A673 (cell line): ENCODE data around the gene IQGAP2. TPM values are rescaled to one million over a fixed set of nuclear protein-coding genes. Genes with fewer than 3 reads are reported as not detected.

Source experiments
- BruUV-seq: library from RNA; stranded (reverse); fragments of 400-500 nt; replicated peaks from 2 replicates; lab custom pipeline; 2021; lab: Mats Ljungman, UMichigan
- CTCF ChIA-PET: fragments of 300-600 bp; sonication (Branson Sonifier 250); formaldehyde crosslinking; loops from one replicate; lab custom pipeline; 2022; ENCODE audit warnings: antibody characterized with exemption; lab: Charles Lee
- POLR2A ChIA-PET: fragments of 300-600 bp; sonication (Branson Sonifier 250); formaldehyde crosslinking; loops from one replicate; lab custom pipeline; 2022; ENCODE audit warnings: antibody characterized with exemption; ENCODE audit not compliant: low non-redundant PET; lab: Charles Lee
- DNase-seq: peaks from one replicate; pipeline ENCODE4 v3.0.0-alpha.2; 2015; ENCODE audit warnings: low spot score
- H3K27ac ChIP-seq: fragments of 200-600 bp; sonication (generic); 2 replicates; pipeline ENCODE4 v1.5.1; 2016; ENCODE audit warnings: mixed run types, low read depth, mild to moderate bottlenecking, mixed read lengths, antibody characterized with exemption, low read length; ENCODE audit not compliant: poor library complexity, severe bottlenecking
- H3K27me3 ChIP-seq: fragments of 200-600 bp; sonication (generic); replicated peaks from 2 replicates; pipeline ENCODE4 v1.6.1; 2017; ENCODE audit warnings: mixed run types, low read depth, mild to moderate bottlenecking, mixed read lengths, antibody characterized with exemption, low read length; ENCODE audit not compliant: insufficient read depth, poor library complexity
- H3K36me3 ChIP-seq: fragments of 200-600 bp; sonication (generic); 2 replicates; pipeline ENCODE4 v1.6.1; 2016; ENCODE audit warnings: mixed run types, mild to moderate bottlenecking, mixed read lengths, antibody characterized with exemption, low read length; ENCODE audit not compliant: insufficient read depth, poor library complexity, severe bottlenecking
- H3K4me1 ChIP-seq: fragments of 200-600 bp; sonication (generic); 2 replicates; pipeline ENCODE4 v1.6.1; 2017; ENCODE audit warnings: mixed run types, mild to moderate bottlenecking, mixed read lengths, antibody characterized with exemption, low read length; ENCODE audit not compliant: insufficient read depth, poor library complexity, severe bottlenecking
- H3K4me3 ChIP-seq: fragments of 200-600 bp; sonication (generic); 2 replicates; pipeline ENCODE4 v1.5.1; 2016; ENCODE audit warnings: low read depth, mixed run types, mild to moderate bottlenecking, mixed read lengths, low read length; ENCODE audit not compliant: poor library complexity, severe bottlenecking
- H3K9me3 ChIP-seq: fragments of 200-600 bp; sonication (generic); 2 replicates; pipeline ENCODE4 v1.6.1; 2016; ENCODE audit warnings: mixed run types, low read depth, mild to moderate bottlenecking, mixed read lengths, antibody characterized with exemption, low read length; ENCODE audit not compliant: poor library complexity, severe bottlenecking
- EZH2 ChIP-seq: fragments of 200-600 bp; sonication (generic); IDR thresholded peaks from 2 replicates; pipeline ENCODE4 v1.6.1; 2017; ENCODE audit warnings: borderline replicate concordance, low read depth, mild to moderate bottlenecking, mixed read lengths, antibody characterized with exemption, low read length; ENCODE audit not compliant: poor library complexity, severe bottlenecking
- intact Hi-C: fragments of 100-400 bp; cut with micrococcal nuclease; formaldehyde crosslinking; loops from one replicate; pipeline ENCODE4 v1.10.0; 2022; ENCODE audit not compliant: unreplicated experiment
- total RNA-seq: library from RNA; stranded (reverse); gene quantifications from 2 replicates; pipeline ENCODE4 v1.2.3, GENCODE V29; 2021
- TF ChIP-seq, protein P1 (sequence below): fragments of 300-800, 200-600 bp; sonication (generic); conservative IDR thresholded peaks from 2 replicates; pipeline ENCODE4 v1.5.1; 2017; ENCODE audit warnings: low read depth, mild to moderate bottlenecking, antibody characterized with exemption, low read length, moderate library complexity, mixed read lengths

The IQGAP2 gene
- total RNA-seq, 1 experiment from 2014 or later = 26.8 TPM

DNA sequence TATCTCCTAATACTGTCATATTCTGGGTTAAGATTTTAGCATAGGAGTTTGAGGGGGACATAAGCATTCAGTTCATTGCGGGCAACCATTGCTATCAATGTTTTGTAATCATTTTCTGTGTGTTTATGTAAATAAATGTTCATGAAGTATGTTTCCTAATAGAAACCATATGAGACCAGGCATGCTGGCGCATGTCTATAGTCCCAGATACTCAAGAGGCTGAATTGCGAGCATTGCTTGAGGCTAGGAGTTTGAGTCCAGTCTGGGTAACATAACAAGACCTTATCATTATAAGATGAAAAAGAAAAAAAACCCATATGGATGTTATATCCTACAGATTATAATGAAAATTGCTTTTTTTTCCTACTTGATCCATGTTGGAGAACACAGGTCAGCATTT, 129.0 kb downstream of the IQGAP2 start:
- H3K4me1 ChIP-seq = peaks cover 9% of the 10 kb centered on the region
- H3K27ac ChIP-seq = no peak overlapping the region
- H3K27me3 ChIP-seq = no peaks in the 10 kb centered on the region
- no peaks in the 10 kb centered on the region for H3K9me3 ChIP-seq
- POLR2A ChIA-PET = no interaction called here
- intact Hi-C loops = no loop called here
- H3K36me3 ChIP-seq = no peaks in the 10 kb centered on the region
- no peak for TF ChIP-seq EZH2
- TF ChIP-seq, protein P1, sequence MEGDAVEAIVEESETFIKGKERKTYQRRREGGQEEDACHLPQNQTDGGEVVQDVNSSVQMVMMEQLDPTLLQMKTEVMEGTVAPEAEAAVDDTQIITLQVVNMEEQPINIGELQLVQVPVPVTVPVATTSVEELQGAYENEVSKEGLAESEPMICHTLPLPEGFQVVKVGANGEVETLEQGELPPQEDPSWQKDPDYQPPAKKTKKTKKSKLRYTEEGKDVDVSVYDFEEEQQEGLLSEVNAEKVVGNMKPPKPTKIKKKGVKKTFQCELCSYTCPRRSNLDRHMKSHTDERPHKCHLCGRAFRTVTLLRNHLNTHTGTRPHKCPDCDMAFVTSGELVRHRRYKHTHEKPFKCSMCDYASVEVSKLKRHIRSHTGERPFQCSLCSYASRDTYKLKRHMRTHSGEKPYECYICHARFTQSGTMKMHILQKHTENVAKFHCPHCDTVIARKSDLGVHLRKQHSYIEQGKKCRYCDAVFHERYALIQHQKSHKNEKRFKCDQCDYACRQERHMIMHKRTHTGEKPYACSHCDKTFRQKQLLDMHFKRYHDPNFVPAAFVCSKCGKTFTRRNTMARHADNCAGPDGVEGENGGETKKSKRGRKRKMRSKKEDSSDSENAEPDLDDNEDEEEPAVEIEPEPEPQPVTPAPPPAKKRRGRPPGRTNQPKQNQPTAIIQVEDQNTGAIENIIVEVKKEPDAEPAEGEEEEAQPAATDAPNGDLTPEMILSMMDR = no peak
- no peak for DNase-seq
- CTCF ChIA-PET = no interaction called here
- no TSS peak for BruUV-seq
- H3K4me3 ChIP-seq = no peak overlapping the region

DNA sequence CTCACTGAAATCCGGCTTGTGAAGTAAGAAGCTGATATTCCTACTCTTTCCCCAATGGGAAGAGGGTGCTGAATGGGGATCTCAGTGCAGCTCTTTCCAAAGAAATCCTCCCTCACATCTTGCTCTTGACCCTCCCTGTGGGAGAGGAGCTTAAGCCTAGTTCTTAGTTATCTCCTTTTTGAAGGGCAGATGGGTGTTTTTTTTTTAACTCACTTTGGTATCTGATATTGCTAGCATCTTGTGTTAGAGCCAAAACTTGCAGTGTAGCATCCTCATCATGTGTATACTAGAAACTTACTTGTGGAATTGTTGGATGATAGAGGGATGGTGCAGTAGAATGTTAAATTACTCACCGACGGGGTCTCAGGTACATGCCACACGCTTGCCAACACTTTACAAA, 129.9 kb downstream of the IQGAP2 start:
- Histone ChIP-seq H3K27me3 (no peaks in the 10 kb centered on the region), H3K36me3 (no peaks in the 10 kb centered on the region), H3K4me3 (no peak overlapping the region), H3K4me1 (peaks cover under 1% of the 10 kb centered on the region), H3K9me3 (no peaks in the 10 kb centered on the region), H3K27ac (no peak overlapping the region)
- DNase-seq = no peak
- no TSS peak for BruUV-seq
- intact Hi-C loops = no loop called here
- POLR2A ChIA-PET = no interaction called here
- no peak for TF ChIP-seq EZH2
- TF ChIP-seq, protein P1 = no peak
- CTCF ChIA-PET = no interaction called here

DNA sequence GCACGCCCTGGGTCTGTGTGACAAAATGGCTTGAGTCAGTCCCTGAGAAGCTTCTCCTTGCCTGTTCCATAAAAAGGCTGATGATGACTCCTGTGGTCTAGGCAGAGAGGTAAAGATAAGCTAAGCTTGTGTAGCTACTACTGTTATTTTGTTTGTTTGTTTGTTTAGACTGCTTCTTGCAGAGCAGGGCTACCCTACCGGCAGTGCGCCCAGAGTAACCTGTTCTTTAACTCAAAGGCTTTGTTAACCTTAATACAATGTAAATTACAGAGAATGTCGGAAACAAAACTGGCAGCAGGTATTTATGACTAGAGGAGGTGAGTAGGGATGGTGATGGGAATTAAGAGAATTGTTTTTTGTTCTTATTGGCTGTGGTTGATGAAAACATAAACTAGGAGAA, 132.5 kb downstream of the IQGAP2 start:
- ChIA-PET CTCF (no interaction called here), POLR2A (no interaction called here)
- no peaks in the 10 kb centered on the region for H3K4me1 ChIP-seq
- TF ChIP-seq, protein P1 = no peak
- no peak for TF ChIP-seq EZH2
- H3K27me3 ChIP-seq = no peaks in the 10 kb centered on the region
- intact Hi-C loops = no loop called here
- H3K27ac ChIP-seq = no peak overlapping the region
- H3K4me3 ChIP-seq = no peak overlapping the region
- BruUV-seq = no TSS peak
- no peaks in the 10 kb centered on the region for H3K36me3 ChIP-seq
- no peaks in the 10 kb centered on the region for H3K9me3 ChIP-seq
- DNase-seq = no peak
